Karpas-422 (cell line): ENCODE data around the gene CPXM2. TPM values are rescaled to one million over a fixed set of nuclear protein-coding genes. Genes with fewer than 3 reads are reported as not detected.

Source experiments
- total RNA-seq: library from RNA; depleted of rRNA; stranded (reverse); fragments of >200 nt; shearing (Covaris generic); gene quantifications from 2 replicates; pipeline ENCODE4 v1.2.3, GENCODE V29; 2014; ENCODE audit warnings: low replicate concordance; rRNA removed

CPXM2 gene
- total RNA-seq, 1 experiment from 2014 or later = not detected

Other genes starting within 250 kb of the CPXM2 start
- gene GPR26, start 225.5 kb downstream of the CPXM2 start, total RNA-seq = not detected in 2 replicates
- gene CHST15, start 201.8 kb upstream of the CPXM2 start, total RNA-seq = 0.07 TPM in 1 of 2 replicates, not detected in the other